Measurements from ENCODE around the gene SPSB4. TPM values are rescaled to one million over a fixed set of nuclear protein-coding genes. Genes with fewer than 3 reads are reported as not detected.

Gene SPSB4
- total and polyA plus RNA-seq, 2 donors (not counting 3 experiments of a cell fraction or from before 2014, with no cell fraction given): 0.06 to 0.22 TPM

DNA sequence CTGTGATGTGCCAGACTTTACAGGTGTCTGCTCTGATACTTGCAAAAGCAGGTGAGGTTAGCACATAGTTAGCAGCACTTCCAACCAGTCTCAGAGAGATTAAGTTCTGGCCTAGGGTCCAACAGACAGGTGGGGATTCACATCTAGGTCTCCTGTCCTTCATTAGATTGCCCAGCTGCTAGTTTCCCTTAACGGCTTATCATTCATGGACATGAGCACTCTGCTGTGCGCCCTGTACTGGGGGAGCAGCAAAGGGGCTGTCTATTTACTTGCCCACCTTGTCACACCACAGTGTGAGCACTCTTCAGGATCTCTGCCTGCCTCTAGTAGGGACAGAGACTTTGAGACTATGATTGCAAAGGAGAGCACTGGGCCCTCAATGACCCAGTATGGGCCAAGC, 8.7 kb downstream of the SPSB4 start:
- Histone ChIP-seq H3K27ac (ENCODE audit: insufficient read depth, low read depth, low read length) (no peak overlapping the region), H3K9me3 (replicated peaks; ENCODE audit: control insufficient read depth, insufficient read depth, low read length) (no peaks in the 10 kb centered on the region), H3K4me2 (ENCODE audit: insufficient read depth, low read length) (no peak overlapping the region), H3K27me3 (ENCODE audit: control insufficient read depth in 2 of 2, insufficient read depth in 2 of 2, low read length in 2 of 2) (peaks cover 0 to 3% of the 10 kb centered on the region in 2 experiments), H3K79me2 (ENCODE audit: control insufficient read depth, insufficient read depth, low read length) (no peaks in the 10 kb centered on the region), H3K4me1 (ENCODE audit: control insufficient read depth, extremely low read depth, insufficient read depth, low read length) (no peaks in the 10 kb centered on the region), H3K9ac (replicated peaks; ENCODE audit: extremely low read depth, insufficient read depth, low read length) (no peak overlapping the region), H4K20me1 (replicated peaks; ENCODE audit: control insufficient read depth, extremely low read depth, insufficient read depth, low read length) (no peaks in the 10 kb centered on the region), H3K4me3 (replicated peaks in 1 of 3; ENCODE audit: insufficient read depth in 1 of 3, low read depth in 1 of 3, low read length in 3 of 3) (no peak overlapping the region), H3K36me3 (ENCODE audit: control insufficient read depth in 2 of 2, extremely low read depth in 1 of 2, insufficient read depth in 2 of 2, low read length in 2 of 2) (no peaks in the 10 kb centered on the region), H3K9me1 (replicated peaks; ENCODE audit: control insufficient read depth, extremely low read depth, insufficient read depth, low read length) (no peaks in the 10 kb centered on the region), H2AFZ (ENCODE audit: low read depth, low read length) (no peak overlapping the region)
- intact Hi-C loops (cut with micrococcal nuclease): no loop called here
- dilution Hi-C loops (cut with MboI; ENCODE audit: extremely low pct_ligation_motif_present, low sequenced_read_pairs): no loop called here
- CTCF ChIA-PET: no interaction called here
- no peak for DNase-seq (ENCODE audit: low read depth, low spot score)
- TF ChIP-seq POLR2A (IDR thresholded peaks at IDR 0.05; ENCODE audit: low read depth, low read length) (no peak), FOS (IDR thresholded peaks at IDR 0.05; ENCODE audit: borderline replicate concordance, insufficient read depth, low read length) (no peak), CTCF (IDR thresholded peaks at IDR 0.05; ENCODE audit: extremely low read depth in 1 of 2, insufficient read depth in 1 of 2, low read depth in 1 of 2, low read length in 2 of 2) (no peak), MAX (IDR thresholded peaks at IDR 0.05; ENCODE audit: insufficient read depth, insufficient read length) (no peak), POLR2AphosphoS5 (IDR thresholded peaks at IDR 0.05; ENCODE audit: insufficient read depth, low read depth, low read length) (no peak), MYC (IDR thresholded peaks at IDR 0.05; ENCODE audit: low read depth, low read length) (no peak), GATA2 (IDR thresholded peaks at IDR 0.05; ENCODE audit: insufficient read depth, insufficient read length, low read depth, low read length) (no peak), EZH2 (IDR thresholded peaks at IDR 0.05; ENCODE audit: borderline replicate concordance, low read depth, low read length, severe bottlenecking) (no peak), JUN (IDR thresholded peaks at IDR 0.05; ENCODE audit: borderline replicate concordance, insufficient read depth, insufficient read length, low read depth) (no peak)
- POLR2A ChIA-PET: no interaction called here
- BruUV-seq (replicated peaks): no TSS peak
- FAIRE-seq: no peak
